Measurements from ENCODE around the gene CD2AP. TPM values are rescaled to one million over a fixed set of nuclear protein-coding genes. Genes with fewer than 3 reads are reported as not detected.

CD2AP gene
- total RNA-seq, 1 donor from 2014 or later: 40.3 TPM

- H3K9me3 Mint-ChIP-seq (ENCODE audit: unreplicated experiment): no peaks in the 10 kb centered on the region
- no peak for TF ChIP-seq CTCF (IDR thresholded peaks at IDR 0.05; ENCODE audit: unreplicated experiment)
- no peak for DNase-seq (ENCODE audit: low spot score)
- H3K4me1 Mint-ChIP-seq (ENCODE audit: unreplicated experiment): peaks cover 35% of the 10 kb centered on the region
- no peak overlapping the region for H3K4me3 Mint-ChIP-seq (ENCODE audit: unreplicated experiment)
- peaks cover 3% of the 10 kb centered on the region for H3K36me3 Mint-ChIP-seq (ENCODE audit: low read depth, unreplicated experiment)
- no peaks in the 10 kb centered on the region for H3K27me3 Mint-ChIP-seq (ENCODE audit: unreplicated experiment)
- peak overlapping the region; percentile 68 for H3K27ac Mint-ChIP-seq (ENCODE audit: unreplicated experiment)
Measured at GRCh38 chr6:47484616-47485015, 7.0 kb downstream of the CD2AP start.

- H3K36me3 Mint-ChIP-seq (ENCODE audit: low read depth, unreplicated experiment): peaks cover 3% of the 10 kb centered on the region
- H3K4me3 Mint-ChIP-seq (ENCODE audit: unreplicated experiment): no peak overlapping the region
- H3K27me3 Mint-ChIP-seq (ENCODE audit: unreplicated experiment): no peaks in the 10 kb centered on the region
- no peak for TF ChIP-seq CTCF (IDR thresholded peaks at IDR 0.05; ENCODE audit: unreplicated experiment)
- no peak overlapping the region for H3K27ac Mint-ChIP-seq (ENCODE audit: unreplicated experiment)
- no peaks in the 10 kb centered on the region for H3K9me3 Mint-ChIP-seq (ENCODE audit: unreplicated experiment)
- DNase-seq (ENCODE audit: low spot score): no peak
- H3K4me1 Mint-ChIP-seq (ENCODE audit: unreplicated experiment): peaks cover 31% of the 10 kb centered on the region
Measured at GRCh38 chr6:47485083-47485482, 7.5 kb downstream of the CD2AP start.

GRCh38 chr6:47485491-47486135 is 8.0 kb downstream of the CD2AP start:
- Mint-ChIP-seq H3K4me3 (ENCODE audit: unreplicated experiment) (no peak overlapping the region), H3K27me3 (ENCODE audit: unreplicated experiment) (no peaks in the 10 kb centered on the region), H3K4me1 (ENCODE audit: unreplicated experiment) (peaks cover 27% of the 10 kb centered on the region), H3K27ac (ENCODE audit: unreplicated experiment) (no peak overlapping the region), H3K9me3 (ENCODE audit: unreplicated experiment) (no peaks in the 10 kb centered on the region), H3K36me3 (ENCODE audit: low read depth, unreplicated experiment) (peaks cover 3% of the 10 kb centered on the region)
- no peak for TF ChIP-seq CTCF (IDR thresholded peaks at IDR 0.05; ENCODE audit: unreplicated experiment)
- DNase-seq (ENCODE audit: low spot score): no peak

GRCh38 chr6:47489995-47490394 is 12.4 kb downstream of the CD2AP start:
- Mint-ChIP-seq H3K36me3 (ENCODE audit: low read depth, unreplicated experiment) (no peaks in the 10 kb centered on the region), H3K4me3 (ENCODE audit: unreplicated experiment) (no peak overlapping the region), H3K27me3 (ENCODE audit: unreplicated experiment) (peaks cover 2% of the 10 kb centered on the region), H3K9me3 (ENCODE audit: unreplicated experiment) (no peaks in the 10 kb centered on the region), H3K27ac (ENCODE audit: unreplicated experiment) (no peak overlapping the region), H3K4me1 (ENCODE audit: unreplicated experiment) (peaks cover 5% of the 10 kb centered on the region)
- no peak for DNase-seq (ENCODE audit: low spot score)
- TF ChIP-seq CTCF (IDR thresholded peaks at IDR 0.05; ENCODE audit: unreplicated experiment): no peak

DNA sequence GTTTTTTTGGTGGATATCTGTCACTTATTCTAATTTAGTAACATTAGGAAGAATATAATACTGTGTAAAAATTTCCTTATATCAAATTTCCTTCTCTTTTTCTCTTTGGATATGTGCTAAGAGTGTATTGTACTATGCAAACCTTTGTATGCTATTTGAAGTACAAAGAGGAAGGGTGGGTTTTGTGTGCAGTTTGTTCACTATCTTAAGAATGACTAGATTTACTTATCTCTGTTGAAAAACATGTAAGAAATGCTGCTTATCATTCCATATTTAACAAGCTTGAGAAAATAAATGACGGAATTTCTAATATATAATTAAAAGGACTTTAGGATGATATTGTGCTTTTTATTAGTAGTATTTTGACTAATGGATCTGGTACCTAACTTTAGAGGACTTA is 13.1 kb downstream of the CD2AP start:
- H3K9me3 Mint-ChIP-seq (ENCODE audit: unreplicated experiment): no peaks in the 10 kb centered on the region
- H3K4me1 Mint-ChIP-seq (ENCODE audit: unreplicated experiment): peaks cover 5% of the 10 kb centered on the region
- H3K4me3 Mint-ChIP-seq (ENCODE audit: unreplicated experiment): no peak overlapping the region
- no peak overlapping the region for H3K27ac Mint-ChIP-seq (ENCODE audit: unreplicated experiment)
- H3K27me3 Mint-ChIP-seq (ENCODE audit: unreplicated experiment): peaks cover 2% of the 10 kb centered on the region
- TF ChIP-seq CTCF (IDR thresholded peaks at IDR 0.05; ENCODE audit: unreplicated experiment): no peak
- no peak for DNase-seq (ENCODE audit: low spot score)
- no peaks in the 10 kb centered on the region for H3K36me3 Mint-ChIP-seq (ENCODE audit: low read depth, unreplicated experiment)

Data from endothelial cell (in vitro differentiated cells).